SK-N-MC (cell line): ENCODE results near the gene ANK2.

ENCODE experiments used
- EZH2 ChIP-seq: fragments of 200-600 bp; sonication (generic); IDR thresholded peaks from one replicate; pipeline ENCODE4 v1.6.1; 2017; ENCODE audit warnings: antibody characterized with exemption
- POLR2AphosphoS5 ChIP-seq: IDR thresholded peaks from 2 replicates; pipeline ENCODE4 v1.6.1; 2012; ENCODE audit warnings: mild to moderate bottlenecking, low read depth, low read length, borderline replicate concordance

DNA sequence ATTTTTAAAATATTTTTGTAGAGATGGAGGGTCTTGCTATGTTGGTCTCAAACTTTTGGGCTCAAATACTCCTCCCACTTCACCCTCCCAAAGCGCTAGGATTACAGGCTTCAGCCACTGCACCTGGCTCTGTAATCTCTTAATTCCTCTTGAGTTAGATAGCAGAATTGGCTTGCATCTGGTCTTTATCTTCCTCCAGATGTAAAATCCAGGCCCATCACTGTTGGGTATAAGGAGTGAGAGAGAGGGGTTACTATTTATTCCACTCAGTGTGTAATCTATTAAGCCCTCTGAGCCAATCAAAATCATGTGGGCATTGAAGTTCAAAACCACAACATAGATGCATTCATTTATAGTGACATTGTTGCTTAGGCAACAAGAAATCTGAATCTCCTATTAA lies 33.9 kb downstream of the ANK2 start:
- TF ChIP-seq EZH2 (no peak), POLR2AphosphoS5 (no peak)
